Measurements from ENCODE around the gene RTTN.

- TF ChIP-seq, protein P1, sequence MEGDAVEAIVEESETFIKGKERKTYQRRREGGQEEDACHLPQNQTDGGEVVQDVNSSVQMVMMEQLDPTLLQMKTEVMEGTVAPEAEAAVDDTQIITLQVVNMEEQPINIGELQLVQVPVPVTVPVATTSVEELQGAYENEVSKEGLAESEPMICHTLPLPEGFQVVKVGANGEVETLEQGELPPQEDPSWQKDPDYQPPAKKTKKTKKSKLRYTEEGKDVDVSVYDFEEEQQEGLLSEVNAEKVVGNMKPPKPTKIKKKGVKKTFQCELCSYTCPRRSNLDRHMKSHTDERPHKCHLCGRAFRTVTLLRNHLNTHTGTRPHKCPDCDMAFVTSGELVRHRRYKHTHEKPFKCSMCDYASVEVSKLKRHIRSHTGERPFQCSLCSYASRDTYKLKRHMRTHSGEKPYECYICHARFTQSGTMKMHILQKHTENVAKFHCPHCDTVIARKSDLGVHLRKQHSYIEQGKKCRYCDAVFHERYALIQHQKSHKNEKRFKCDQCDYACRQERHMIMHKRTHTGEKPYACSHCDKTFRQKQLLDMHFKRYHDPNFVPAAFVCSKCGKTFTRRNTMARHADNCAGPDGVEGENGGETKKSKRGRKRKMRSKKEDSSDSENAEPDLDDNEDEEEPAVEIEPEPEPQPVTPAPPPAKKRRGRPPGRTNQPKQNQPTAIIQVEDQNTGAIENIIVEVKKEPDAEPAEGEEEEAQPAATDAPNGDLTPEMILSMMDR (optimal IDR thresholded peaks at IDR 0.05 in 1 of 3, IDR thresholded peaks at IDR 0.05 in 1 of 3, conservative IDR thresholded peaks at IDR 0.05 in 1 of 3; ENCODE audit: extremely low read depth in 1 of 3, insufficient read depth in 2 of 3, low read length in 3 of 3), result no peak
- TF ChIP-seq EZH2 (IDR thresholded peaks at IDR 0.05; ENCODE audit: low read length), result no peak
These were observed 131.4 kb downstream of the RTTN start for GRCh38 chr18:70074116-70074515.

Measured in keratinocyte (primary cell).